GM12891 (cell line): ENCODE results near the gene PPFIBP1.

Source experiments
- PAX5 ChIP-seq: IDR thresholded peaks from 2 replicates; pipeline ENCODE4 v1.6.1; 2011; ENCODE audit warnings: low read length, moderate library complexity, mild to moderate bottlenecking; ENCODE audit not compliant: insufficient read depth, severe bottlenecking
- POLR2A ChIP-seq: IDR thresholded peaks from 2 replicates; pipeline ENCODE4 v1.6.1; 2011; ENCODE audit warnings: low read depth, low read length, control low read depth
- POLR2AphosphoS5 ChIP-seq: IDR thresholded peaks from 2 replicates; pipeline ENCODE4 v1.6.1; 2011; ENCODE audit warnings: low read depth, low read length, control low read depth
- SPI1 ChIP-seq: IDR thresholded peaks from 2 replicates; pipeline ENCODE4 v1.6.1; 2011; ENCODE audit warnings: low read depth, low read length, control low read depth
- TAF1 ChIP-seq: IDR thresholded peaks from 2 replicates; pipeline ENCODE4 v1.6.1; 2011; ENCODE audit warnings: low read depth, low read length, control low read depth

DNA sequence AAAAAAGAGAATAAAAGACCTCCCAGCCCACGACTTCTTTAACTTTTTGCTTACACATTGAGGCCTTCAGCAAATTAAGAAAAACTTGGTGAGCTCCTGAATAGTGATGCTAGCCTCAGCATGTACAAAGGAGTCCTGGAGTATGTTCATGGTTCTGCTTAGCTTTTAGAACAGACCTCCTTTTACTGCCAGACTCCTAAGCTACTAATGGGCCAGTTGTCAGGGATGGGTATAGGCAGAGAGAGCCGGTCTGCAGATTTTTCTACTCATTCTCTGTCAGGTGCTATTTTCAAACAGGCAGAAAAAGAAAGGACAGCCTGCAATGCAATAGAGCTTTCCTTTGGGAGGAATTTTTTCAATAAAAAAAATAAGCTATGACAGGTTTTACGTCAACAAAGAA, 90.4 kb downstream of the PPFIBP1 start:
- no peak for TF ChIP-seq POLR2A
- no peak for TF ChIP-seq TAF1
- TF ChIP-seq POLR2AphosphoS5 = no peak
- no peak for TF ChIP-seq SPI1
- no peak for TF ChIP-seq PAX5
